Neural cell (in vitro differentiated cells): ENCODE measurements around the gene SLC25A42. TPM values are rescaled to one million over a fixed set of nuclear protein-coding genes. Genes with fewer than 3 reads are reported as not detected.

Experiments
- H2AFZ ChIP-seq: fragments of 200-600, 300-800 bp; sonication (generic), shearing (Covaris generic); 2 replicates; pipeline ENCODE4 v1.6.0; 2014; ENCODE audit warnings: low read depth, mild to moderate bottlenecking, antibody characterized with exemption, low read length, moderate library complexity
- H3F3A ChIP-seq: fragments of 200-600 bp; shearing (Covaris generic); 2 replicates; pipeline ENCODE4 v1.6.1; 2016; ENCODE audit warnings: mild to moderate bottlenecking, moderate library complexity, mixed read lengths, antibody characterized with exemption, low read length; ENCODE audit not compliant: insufficient read depth, poor library complexity, severe bottlenecking
- H3K27ac ChIP-seq: fragments of 200-600, 300-800 bp; sonication (generic), shearing (Covaris generic); 2 replicates; pipeline ENCODE4 v1.5.1; 2014; ENCODE audit warnings: mild to moderate bottlenecking, low read length, moderate library complexity
- H3K27me3 ChIP-seq: fragments of 300-800, 200-600 bp; sonication (generic), shearing (Covaris generic); 2 replicates; pipeline ENCODE4 v1.6.0; 2014; ENCODE audit warnings: mild to moderate bottlenecking, low read depth, low read length, moderate library complexity; ENCODE audit not compliant: insufficient read depth
- H3K36me3 ChIP-seq: fragments of 300-800, 200-600 bp; sonication (generic), shearing (Covaris generic); 2 replicates; pipeline ENCODE4 v1.5.1; 2014; ENCODE audit warnings: mild to moderate bottlenecking, antibody characterized with exemption, low read length, moderate library complexity; ENCODE audit not compliant: insufficient read depth
- H3K4me2 ChIP-seq: fragments of 300-800, 200-600 bp; sonication (generic), shearing (Covaris generic); 2 replicates; pipeline ENCODE4 v1.6.0; 2014; ENCODE audit warnings: mild to moderate bottlenecking, low read length
- H3K4me3 ChIP-seq: fragments of 300-800, 200-600 bp; sonication (generic), shearing (Covaris generic); 2 replicates; pipeline ENCODE4 v1.5.1; 2014; ENCODE audit warnings: mild to moderate bottlenecking, low read length, moderate library complexity
- H3K79me2 ChIP-seq: fragments of 200-600 bp; shearing (Covaris generic); replicated peaks from 2 replicates; pipeline ENCODE4 v1.6.0; 2014; ENCODE audit warnings: mild to moderate bottlenecking, low read length, moderate library complexity; ENCODE audit not compliant: insufficient read depth
- H3K9ac ChIP-seq: fragments of 300-800, 200-600 bp; sonication (generic), shearing (Covaris generic); 2 replicates; pipeline ENCODE4 v1.6.1; 2016; ENCODE audit warnings: mild to moderate bottlenecking, low read length, mixed read lengths
- H3K9me2 ChIP-seq: fragments of 200-600 bp; shearing (Covaris generic); 2 replicates; pipeline ENCODE4 v1.6.1; 2016; ENCODE audit warnings: mild to moderate bottlenecking, low read length, mixed read lengths; ENCODE audit not compliant: insufficient read depth
- H3K9me3 ChIP-seq: fragments of 200-600, 300-800 bp; sonication (generic), shearing (Covaris generic); 2 replicates; pipeline ENCODE4 v1.6.1; 2016; ENCODE audit warnings: mild to moderate bottlenecking, mixed run types, low read length, moderate library complexity, mixed read lengths
- H4K20me1 ChIP-seq: fragments of 200-600 bp; shearing (Covaris generic); 2 replicates; pipeline ENCODE4 v1.6.1; 2016; ENCODE audit warnings: mild to moderate bottlenecking, mixed run types; ENCODE audit not compliant: insufficient read depth
- EP300 ChIP-seq: fragments of 450-650 bp; conservative IDR thresholded peaks from 2 replicates; pipeline ENCODE4 v1.6.1; 2014; ENCODE audit warnings: antibody characterized with exemption, mild to moderate bottlenecking, moderate library complexity; ENCODE audit not compliant: poor library complexity, severe bottlenecking
- EZH2 ChIP-seq: fragments of 200-600, 300-800 bp; shearing (Covaris generic), sonication (generic); IDR thresholded peaks from 2 replicates; pipeline ENCODE4 v1.6.1; 2014; ENCODE audit warnings: antibody characterized with exemption, low read length, borderline replicate concordance, mild to moderate bottlenecking; ENCODE audit not compliant: insufficient read depth, poor library complexity, severe bottlenecking
- MXI1 ChIP-seq: fragments of 450-650 bp; conservative IDR thresholded peaks from 2 replicates; pipeline ENCODE4 v1.6.1; 2014; ENCODE audit warnings: antibody characterized with exemption, mild to moderate bottlenecking; ENCODE audit not compliant: poor library complexity, severe bottlenecking
- POLR2AphosphoS5 ChIP-seq: IDR thresholded peaks from 2 replicates; pipeline ENCODE4 v1.6.1; 2012
- RAD21 ChIP-seq: fragments of 450-650 bp; conservative IDR thresholded peaks from 2 replicates; pipeline ENCODE4 v1.6.1; 2014; ENCODE audit warnings: antibody characterized with exemption, mild to moderate bottlenecking, moderate library complexity
- SMC3 ChIP-seq: fragments of 450-650 bp; conservative IDR thresholded peaks from 2 replicates; pipeline ENCODE4 v1.6.1; 2014; ENCODE audit warnings: antibody characterized with exemption, mild to moderate bottlenecking, moderate library complexity; ENCODE audit not compliant: poor library complexity
- TAF1 ChIP-seq: IDR thresholded peaks from 2 replicates; pipeline ENCODE4 v1.6.1; 2012; ENCODE audit warnings: low read depth
- polyA plus RNA-seq: library from polyadenylated mRNA; depleted of rRNA; stranded (reverse); fragments of >200 nt; gene quantifications from 2 replicates; pipeline ENCODE4 v1.2.3, GENCODE V29; 2014
- TF ChIP-seq, protein P1 (sequence below): IDR thresholded peaks from 2 replicates; pipeline ENCODE4 v1.6.1; 2012; ENCODE audit warnings: borderline replicate concordance
- TF ChIP-seq, protein P2 (sequence below): fragments of 450-650 bp; IDR thresholded peaks from 2 replicates; pipeline ENCODE4 v1.5.1; 2014; ENCODE audit warnings: antibody characterized with exemption, mild to moderate bottlenecking, moderate library complexity; ENCODE audit not compliant: poor library complexity, severe bottlenecking

SLC25A42 gene
- polyA plus RNA-seq, 1 donor from 2014 or later: 22.7 TPM

DNA sequence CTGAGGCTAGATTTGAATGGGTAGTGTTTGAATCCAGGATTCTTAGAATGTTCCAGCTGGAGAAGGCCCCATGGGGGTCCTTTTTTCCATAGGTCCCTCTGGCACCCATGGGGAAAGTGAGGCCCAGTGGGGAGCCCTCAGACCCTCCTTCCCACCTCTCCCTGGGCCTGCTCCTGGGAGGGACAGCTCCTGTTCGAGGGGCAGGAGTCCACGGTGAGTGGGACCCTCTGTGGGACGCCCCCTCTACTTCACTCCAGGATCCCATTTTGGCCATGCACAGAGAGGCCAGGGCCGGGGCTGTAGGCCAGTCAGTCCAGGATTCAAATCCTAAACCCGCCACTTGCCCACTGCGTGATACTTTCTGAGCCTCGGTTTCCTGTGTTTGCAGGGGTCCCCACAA is 98.7 kb downstream of the SLC25A42 start:
- Histone ChIP-seq H3K79me2 (no peaks in the 10 kb centered on the region), H3K9ac (no peak overlapping the region), H2AFZ (no peak overlapping the region), H3F3A (no peaks in the 10 kb centered on the region), H3K4me2 (no peak overlapping the region), H3K9me2 (no peaks in the 10 kb centered on the region), H3K9me3 (no peaks in the 10 kb centered on the region), H3K27me3 (no peaks in the 10 kb centered on the region), H3K27ac (no peak overlapping the region), H4K20me1 (no peaks in the 10 kb centered on the region), H3K36me3 (no peaks in the 10 kb centered on the region), H3K4me3 (no peak overlapping the region)
- TF ChIP-seq EZH2 (no peak), EP300 (no peak), MXI1 (no peak), SMC3 (no peak), POLR2AphosphoS5 (no peak), RAD21 (no peak), TAF1 (no peak)
- TF ChIP-seq, protein P1, sequence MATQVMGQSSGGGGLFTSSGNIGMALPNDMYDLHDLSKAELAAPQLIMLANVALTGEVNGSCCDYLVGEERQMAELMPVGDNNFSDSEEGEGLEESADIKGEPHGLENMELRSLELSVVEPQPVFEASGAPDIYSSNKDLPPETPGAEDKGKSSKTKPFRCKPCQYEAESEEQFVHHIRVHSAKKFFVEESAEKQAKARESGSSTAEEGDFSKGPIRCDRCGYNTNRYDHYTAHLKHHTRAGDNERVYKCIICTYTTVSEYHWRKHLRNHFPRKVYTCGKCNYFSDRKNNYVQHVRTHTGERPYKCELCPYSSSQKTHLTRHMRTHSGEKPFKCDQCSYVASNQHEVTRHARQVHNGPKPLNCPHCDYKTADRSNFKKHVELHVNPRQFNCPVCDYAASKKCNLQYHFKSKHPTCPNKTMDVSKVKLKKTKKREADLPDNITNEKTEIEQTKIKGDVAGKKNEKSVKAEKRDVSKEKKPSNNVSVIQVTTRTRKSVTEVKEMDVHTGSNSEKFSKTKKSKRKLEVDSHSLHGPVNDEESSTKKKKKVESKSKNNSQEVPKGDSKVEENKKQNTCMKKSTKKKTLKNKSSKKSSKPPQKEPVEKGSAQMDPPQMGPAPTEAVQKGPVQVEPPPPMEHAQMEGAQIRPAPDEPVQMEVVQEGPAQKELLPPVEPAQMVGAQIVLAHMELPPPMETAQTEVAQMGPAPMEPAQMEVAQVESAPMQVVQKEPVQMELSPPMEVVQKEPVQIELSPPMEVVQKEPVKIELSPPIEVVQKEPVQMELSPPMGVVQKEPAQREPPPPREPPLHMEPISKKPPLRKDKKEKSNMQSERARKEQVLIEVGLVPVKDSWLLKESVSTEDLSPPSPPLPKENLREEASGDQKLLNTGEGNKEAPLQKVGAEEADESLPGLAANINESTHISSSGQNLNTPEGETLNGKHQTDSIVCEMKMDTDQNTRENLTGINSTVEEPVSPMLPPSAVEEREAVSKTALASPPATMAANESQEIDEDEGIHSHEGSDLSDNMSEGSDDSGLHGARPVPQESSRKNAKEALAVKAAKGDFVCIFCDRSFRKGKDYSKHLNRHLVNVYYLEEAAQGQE: no peak
- TF ChIP-seq, protein P2, sequence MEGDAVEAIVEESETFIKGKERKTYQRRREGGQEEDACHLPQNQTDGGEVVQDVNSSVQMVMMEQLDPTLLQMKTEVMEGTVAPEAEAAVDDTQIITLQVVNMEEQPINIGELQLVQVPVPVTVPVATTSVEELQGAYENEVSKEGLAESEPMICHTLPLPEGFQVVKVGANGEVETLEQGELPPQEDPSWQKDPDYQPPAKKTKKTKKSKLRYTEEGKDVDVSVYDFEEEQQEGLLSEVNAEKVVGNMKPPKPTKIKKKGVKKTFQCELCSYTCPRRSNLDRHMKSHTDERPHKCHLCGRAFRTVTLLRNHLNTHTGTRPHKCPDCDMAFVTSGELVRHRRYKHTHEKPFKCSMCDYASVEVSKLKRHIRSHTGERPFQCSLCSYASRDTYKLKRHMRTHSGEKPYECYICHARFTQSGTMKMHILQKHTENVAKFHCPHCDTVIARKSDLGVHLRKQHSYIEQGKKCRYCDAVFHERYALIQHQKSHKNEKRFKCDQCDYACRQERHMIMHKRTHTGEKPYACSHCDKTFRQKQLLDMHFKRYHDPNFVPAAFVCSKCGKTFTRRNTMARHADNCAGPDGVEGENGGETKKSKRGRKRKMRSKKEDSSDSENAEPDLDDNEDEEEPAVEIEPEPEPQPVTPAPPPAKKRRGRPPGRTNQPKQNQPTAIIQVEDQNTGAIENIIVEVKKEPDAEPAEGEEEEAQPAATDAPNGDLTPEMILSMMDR: no peak

Other genes starting within 250 kb of the SLC25A42 start
- gene UPF1, start 232.0 kb upstream of the SLC25A42 start, polyA plus RNA-seq: 39.3 and 44.8 TPM in 2 replicates
- gene CERS1, start 167.8 kb upstream of the SLC25A42 start, polyA plus RNA-seq: 19.1 and 21.7 TPM in 2 replicates
- 397 and 419 TPM in 2 replicates for gene COPE, start 144.6 kb upstream of the SLC25A42 start, polyA plus RNA-seq
- gene DDX49, start 144.3 kb upstream of the SLC25A42 start, polyA plus RNA-seq: 90.7 and 122 TPM in 2 replicates
- gene HOMER3, start 122.8 kb upstream of the SLC25A42 start, polyA plus RNA-seq: 83.6 and 87.7 TPM in 2 replicates
- gene SUGP2, start 30.5 kb upstream of the SLC25A42 start, polyA plus RNA-seq: 204 and 248 TPM in 2 replicates
- gene ARMC6, start 30.4 kb upstream of the SLC25A42 start, polyA plus RNA-seq: 74.4 and 96.7 TPM in 2 replicates
- gene TMEM161A, start 74.5 kb downstream of the SLC25A42 start, polyA plus RNA-seq: 19.5 and 22.4 TPM in 2 replicates
- 0.22 TPM in 1 of 2 replicates, not detected in the other for gene MEF2B, start 106.3 kb downstream of the SLC25A42 start, polyA plus RNA-seq
- 58.8 and 75.6 TPM in 2 replicates for gene BORCS8, start 128.2 kb downstream of the SLC25A42 start, polyA plus RNA-seq
- gene RFXANK, start 128.3 kb downstream of the SLC25A42 start, polyA plus RNA-seq: 40.0 and 42.8 TPM in 2 replicates
- gene NR2C2AP, start 139.4 kb downstream of the SLC25A42 start, polyA plus RNA-seq: 15.1 and 21.6 TPM in 2 replicates
- gene NCAN, start 148.0 kb downstream of the SLC25A42 start, polyA plus RNA-seq: 52.1 and 59.5 TPM in 2 replicates
- not detected in 2 replicates for gene TM6SF2, start 209.3 kb downstream of the SLC25A42 start, polyA plus RNA-seq